Measurements from ENCODE around the gene TSPAN9.

The TSPAN9 gene

GRCh38 chr12:3168223-3169221, 91.3 kb downstream of the TSPAN9 start:
- H3K9me3 ChIP-seq (ENCODE audit: control insufficient read depth, low read length): no peaks in the 10 kb centered on the region
- H3K4me1 ChIP-seq (ENCODE audit: control insufficient read depth, insufficient read depth, low read length, poor library complexity, severe bottlenecking): peaks cover 69% of the 10 kb centered on the region
- no peak overlapping the region for H3K4me3 ChIP-seq (ENCODE audit: extremely low read depth, insufficient read depth, low read length, poor library complexity, severe bottlenecking)
- H3K27ac ChIP-seq (ENCODE audit: low read depth, low read length, severe bottlenecking): peak overlapping the region; percentile 70
- H3K36me3 ChIP-seq (ENCODE audit: control insufficient read depth, insufficient read depth, low read length): no peaks in the 10 kb centered on the region
- WGBS, 2 experiments (ENCODE audit: insufficient coverage in 2 of 2): 63 to 75% methylated on average over 17 to 18 of the region's 22 CpGs

DNA sequence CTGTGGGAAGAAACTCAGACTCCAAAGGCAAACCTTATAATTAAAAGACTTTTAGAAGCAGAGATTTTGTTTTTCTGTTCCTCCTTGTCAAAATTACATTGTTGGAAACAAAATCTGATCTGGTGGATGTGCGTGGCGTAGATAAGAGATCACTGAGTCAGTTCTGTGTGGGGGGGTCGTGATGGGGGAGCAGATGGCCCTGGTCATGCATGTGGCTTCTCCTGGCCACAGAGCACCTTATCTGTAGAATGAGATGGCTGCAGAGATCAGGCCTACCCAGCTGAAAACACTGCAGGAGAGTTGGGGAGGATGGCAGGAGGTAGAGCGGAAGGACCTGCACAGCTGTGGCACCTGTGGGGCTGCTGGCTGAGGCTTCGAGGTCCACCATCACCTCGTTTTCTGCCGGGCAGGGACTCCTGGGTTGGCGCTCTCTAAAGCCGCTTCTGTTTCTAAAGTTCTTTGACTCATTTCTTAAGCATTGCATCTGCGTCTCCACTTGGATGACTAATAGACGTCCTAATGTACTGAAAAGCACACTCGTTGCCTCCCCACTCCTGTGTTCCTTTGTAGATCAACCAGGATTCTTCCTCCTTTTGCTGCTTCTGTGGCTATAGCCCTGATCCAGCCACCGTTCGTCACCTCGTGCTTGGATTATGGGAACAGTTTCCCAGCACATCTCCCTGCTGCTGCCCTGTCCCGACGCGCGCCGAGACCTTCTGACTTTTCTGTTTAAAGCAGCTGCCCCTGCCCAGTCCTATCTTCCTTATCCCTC, 93.4 kb downstream of the TSPAN9 start:
- Histone ChIP-seq H3K27ac (ENCODE audit: low read depth, low read length, severe bottlenecking) (peak overlapping the region; percentile 88), H3K4me1 (ENCODE audit: control insufficient read depth, insufficient read depth, low read length, poor library complexity, severe bottlenecking) (peaks cover 50% of the 10 kb centered on the region), H3K9me3 (ENCODE audit: control insufficient read depth, low read length) (no peaks in the 10 kb centered on the region), H3K36me3 (ENCODE audit: control insufficient read depth, insufficient read depth, low read length) (no peaks in the 10 kb centered on the region), H3K4me3 (ENCODE audit: extremely low read depth, insufficient read depth, low read length, poor library complexity, severe bottlenecking) (no peak overlapping the region)
- WGBS, 2 experiments (ENCODE audit: insufficient coverage in 2 of 2): 69 to 75% methylated on average over 15 to 18 of the region's 20 CpGs

DNA sequence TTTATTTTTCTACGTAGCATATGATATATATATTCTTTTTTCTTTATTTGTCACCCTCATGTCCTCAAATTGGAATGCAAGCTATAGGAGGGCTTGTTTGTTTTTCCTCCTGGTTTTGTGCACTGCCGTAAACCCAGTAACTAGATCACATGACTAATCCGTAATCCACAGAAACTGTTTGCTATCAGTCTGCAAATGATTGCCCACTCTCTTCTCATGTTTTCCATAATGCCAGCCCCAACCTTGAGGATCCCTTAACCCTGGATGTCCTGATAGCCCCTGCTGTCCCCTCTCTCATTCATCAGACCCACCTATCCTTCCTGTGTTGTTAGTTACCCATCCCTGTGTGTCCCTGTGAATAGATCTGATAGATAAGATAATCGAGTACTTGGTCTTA, 94.0 kb downstream of the TSPAN9 start:
- Histone ChIP-seq H3K27ac (ENCODE audit: low read depth, low read length, severe bottlenecking) (peak overlapping the region; percentile 88), H3K4me3 (ENCODE audit: extremely low read depth, insufficient read depth, low read length, poor library complexity, severe bottlenecking) (no peak overlapping the region), H3K9me3 (ENCODE audit: control insufficient read depth, low read length) (no peaks in the 10 kb centered on the region), H3K36me3 (ENCODE audit: control insufficient read depth, insufficient read depth, low read length) (no peaks in the 10 kb centered on the region), H3K4me1 (ENCODE audit: control insufficient read depth, insufficient read depth, low read length, poor library complexity, severe bottlenecking) (peaks cover 47% of the 10 kb centered on the region)
- WGBS, 2 experiments (ENCODE audit: insufficient coverage in 2 of 2): 68 to 100% methylated on average over 2 of the region's 4 CpGs

- H3K4me1 ChIP-seq (ENCODE audit: control insufficient read depth, insufficient read depth, low read length, poor library complexity, severe bottlenecking): peaks cover 47% of the 10 kb centered on the region
- no peak overlapping the region for H3K27ac ChIP-seq (ENCODE audit: low read depth, low read length, severe bottlenecking)
- WGBS, 2 experiments (ENCODE audit: insufficient coverage in 2 of 2): 83 to 88% methylated on average over 35 to 39 of the region's 42 CpGs
- no peaks in the 10 kb centered on the region for H3K36me3 ChIP-seq (ENCODE audit: control insufficient read depth, insufficient read depth, low read length)
- no peak overlapping the region for H3K4me3 ChIP-seq (ENCODE audit: extremely low read depth, insufficient read depth, low read length, poor library complexity, severe bottlenecking)
- no peaks in the 10 kb centered on the region for H3K9me3 ChIP-seq (ENCODE audit: control insufficient read depth, low read length)
Observed at GRCh38 chr12:3172124-3173007, 95.2 kb downstream of the TSPAN9 start.

DNA sequence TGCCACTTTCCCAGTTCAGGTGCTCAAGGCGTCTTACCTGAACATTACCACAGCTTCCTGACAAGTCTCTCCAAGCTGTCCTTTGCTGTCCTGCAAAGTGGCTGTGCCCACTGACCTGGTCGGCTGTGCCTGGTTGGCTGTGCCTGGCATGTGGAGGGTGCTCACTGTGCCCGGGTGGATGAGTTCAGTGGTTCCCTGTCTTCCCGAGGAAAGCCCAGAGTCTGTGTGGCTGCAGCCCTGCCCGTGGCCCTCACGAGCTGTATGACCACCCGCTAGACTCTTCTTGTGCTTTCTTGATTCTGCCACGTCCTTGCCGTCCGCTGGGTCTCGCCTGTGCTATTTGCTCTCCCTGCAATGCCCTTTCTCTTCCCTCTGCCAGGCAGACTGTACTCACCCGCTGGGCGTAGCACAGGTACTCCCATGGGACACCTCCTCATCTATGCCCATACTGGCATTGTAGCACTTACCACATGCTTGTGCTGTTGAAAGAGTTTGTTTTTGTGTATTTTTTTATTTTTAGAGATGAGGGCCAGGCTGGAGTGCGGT, 95.9 kb downstream of the TSPAN9 start:
- H3K4me3 ChIP-seq (ENCODE audit: extremely low read depth, insufficient read depth, low read length, poor library complexity, severe bottlenecking): no peak overlapping the region
- 95 to 99% methylated on average over 10 to 13 of the region's 14 CpGs for WGBS, 2 experiments (ENCODE audit: insufficient coverage in 2 of 2)
- H3K9me3 ChIP-seq (ENCODE audit: control insufficient read depth, low read length): no peaks in the 10 kb centered on the region

DNA sequence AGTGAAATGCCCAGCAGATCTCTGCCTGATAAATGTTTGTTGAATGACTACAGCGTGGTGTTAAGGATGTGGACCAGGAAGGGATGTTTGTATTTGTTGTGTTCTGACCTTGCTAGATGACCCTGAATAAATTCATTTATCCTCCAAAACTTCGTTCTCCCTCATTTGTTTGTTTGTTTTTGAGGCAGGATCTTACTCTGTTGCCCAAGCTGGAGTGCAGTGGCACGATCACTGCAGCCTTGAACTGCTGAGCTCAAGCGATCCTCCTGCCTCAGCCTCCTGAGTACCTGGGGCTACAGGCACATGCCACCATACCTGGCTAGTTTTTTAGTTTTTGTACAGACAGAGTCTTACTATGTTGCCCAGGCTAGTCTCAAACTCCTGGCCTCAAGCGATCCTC, 96.7 kb downstream of the TSPAN9 start:
- no peak overlapping the region for H3K27ac ChIP-seq (ENCODE audit: low read depth, low read length, severe bottlenecking)
- no peak overlapping the region for H3K4me3 ChIP-seq (ENCODE audit: extremely low read depth, insufficient read depth, low read length, poor library complexity, severe bottlenecking)
- peaks cover 46% of the 10 kb centered on the region for H3K4me1 ChIP-seq (ENCODE audit: control insufficient read depth, insufficient read depth, low read length, poor library complexity, severe bottlenecking)
- WGBS, 2 experiments (ENCODE audit: insufficient coverage in 2 of 2): 87 to 100% methylated on average over 2 to 4 of the region's 5 CpGs
- no peaks in the 10 kb centered on the region for H3K9me3 ChIP-seq (ENCODE audit: control insufficient read depth, low read length)
- no peaks in the 10 kb centered on the region for H3K36me3 ChIP-seq (ENCODE audit: control insufficient read depth, insufficient read depth, low read length)

More for the DNA sequence above, 95.9 kb downstream of the TSPAN9 start:
- Histone ChIP-seq H3K27ac (ENCODE audit: low read depth, low read length, severe bottlenecking) (no peak overlapping the region), H3K36me3 (ENCODE audit: control insufficient read depth, insufficient read depth, low read length) (no peaks in the 10 kb centered on the region), H3K4me1 (ENCODE audit: control insufficient read depth, insufficient read depth, low read length, poor library complexity, severe bottlenecking) (peaks cover 48% of the 10 kb centered on the region)

DNA sequence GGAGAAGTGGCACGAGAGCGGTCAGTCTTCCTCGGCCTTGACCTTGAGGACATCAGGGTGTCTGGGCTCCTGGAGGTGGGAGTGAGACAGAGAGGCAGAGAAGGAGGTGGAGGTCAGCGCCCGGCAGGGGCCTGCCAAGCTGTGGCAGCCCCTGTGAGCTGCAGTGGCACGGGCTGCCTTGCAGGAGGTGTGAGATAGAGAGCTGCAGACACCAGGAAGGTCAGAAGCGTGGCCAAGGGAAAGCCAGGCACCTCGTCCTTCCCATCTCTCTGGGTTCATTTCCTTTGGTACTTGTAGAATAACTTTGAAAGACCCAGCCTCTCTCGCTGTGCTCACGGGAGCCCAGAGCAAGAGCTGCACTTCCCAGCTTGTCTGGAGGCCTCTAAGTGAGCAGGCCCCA, 98.1 kb downstream of the TSPAN9 start:
- Histone ChIP-seq H3K27ac (ENCODE audit: low read depth, low read length, severe bottlenecking) (no peak overlapping the region), H3K4me1 (ENCODE audit: control insufficient read depth, insufficient read depth, low read length, poor library complexity, severe bottlenecking) (peaks cover 36% of the 10 kb centered on the region), H3K9me3 (ENCODE audit: control insufficient read depth, low read length) (no peaks in the 10 kb centered on the region), H3K4me3 (ENCODE audit: extremely low read depth, insufficient read depth, low read length, poor library complexity, severe bottlenecking) (no peak overlapping the region), H3K36me3 (ENCODE audit: control insufficient read depth, insufficient read depth, low read length) (no peaks in the 10 kb centered on the region)
- WGBS, 2 experiments (ENCODE audit: insufficient coverage in 2 of 2): 75 to 80% methylated on average over 10 of the region's 10 CpGs

DNA sequence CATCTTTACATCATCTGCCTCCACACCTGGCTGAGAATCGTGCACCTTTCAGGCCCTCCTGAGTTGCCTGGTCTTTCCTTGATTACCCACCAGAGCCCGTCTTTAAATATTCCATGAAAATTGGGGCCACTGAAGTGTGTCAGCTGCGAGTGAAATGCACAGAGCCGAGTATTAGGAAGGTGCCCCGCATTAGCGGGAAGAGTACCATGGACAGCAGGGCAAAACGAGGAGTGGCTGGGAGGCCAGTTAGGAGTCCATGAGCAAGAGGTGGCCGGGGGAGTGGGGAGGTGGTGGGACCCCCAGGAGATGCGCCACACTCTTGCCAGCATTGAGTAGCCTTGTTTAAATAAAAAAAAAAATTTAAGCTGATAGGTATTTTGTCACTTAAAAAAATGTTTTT, 99.6 kb downstream of the TSPAN9 start:
- Histone ChIP-seq H3K9me3 (ENCODE audit: control insufficient read depth, low read length) (no peaks in the 10 kb centered on the region), H3K4me1 (ENCODE audit: control insufficient read depth, insufficient read depth, low read length, poor library complexity, severe bottlenecking) (peaks cover 22% of the 10 kb centered on the region), H3K27ac (ENCODE audit: low read depth, low read length, severe bottlenecking) (no peak overlapping the region), H3K36me3 (ENCODE audit: control insufficient read depth, insufficient read depth, low read length) (no peaks in the 10 kb centered on the region), H3K4me3 (ENCODE audit: extremely low read depth, insufficient read depth, low read length, poor library complexity, severe bottlenecking) (no peak overlapping the region)
- 89 to 94% methylated on average over 7 to 8 of the region's 9 CpGs for WGBS, 2 experiments (ENCODE audit: insufficient coverage in 2 of 2)

GRCh38 chr12:3177778-3178425, 100.7 kb downstream of the TSPAN9 start:
- H3K4me3 ChIP-seq (ENCODE audit: extremely low read depth, insufficient read depth, low read length, poor library complexity, severe bottlenecking): no peak overlapping the region
- no peaks in the 10 kb centered on the region for H3K36me3 ChIP-seq (ENCODE audit: control insufficient read depth, insufficient read depth, low read length)
- peaks cover 13% of the 10 kb centered on the region for H3K4me1 ChIP-seq (ENCODE audit: control insufficient read depth, insufficient read depth, low read length, poor library complexity, severe bottlenecking)
- WGBS, 2 experiments (ENCODE audit: insufficient coverage in 2 of 2): 87 to 88% methylated on average over 8 to 11 of the region's 18 CpGs
- no peak overlapping the region for H3K27ac ChIP-seq (ENCODE audit: low read depth, low read length, severe bottlenecking)
- no peaks in the 10 kb centered on the region for H3K9me3 ChIP-seq (ENCODE audit: control insufficient read depth, low read length)

All from mesodermal cell (in vitro differentiated cells).